ENCODE results near the gene RIN2.

Gene RIN2

DNA sequence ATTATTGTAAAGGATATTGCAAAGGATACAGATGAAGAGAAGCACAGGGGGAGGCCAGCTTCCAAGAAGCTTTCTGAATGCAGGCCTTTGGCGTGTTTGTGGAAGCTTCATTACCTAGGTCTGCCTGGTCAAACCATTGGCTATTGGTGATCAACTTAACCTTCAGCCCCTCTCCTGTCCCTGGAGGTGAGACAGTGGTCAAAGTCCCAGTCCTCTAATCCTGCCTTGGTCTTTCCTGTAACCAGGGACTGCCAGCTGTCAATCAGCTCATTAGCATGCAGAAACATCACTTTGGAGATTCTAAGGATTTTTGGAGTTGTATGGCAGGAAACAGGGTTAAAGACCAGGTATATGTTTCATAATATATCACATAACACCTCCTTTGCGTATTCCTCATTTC is 13.0 kb downstream of the RIN2 start:
- Histone ChIP-seq H3K27me3 (no peaks in the 10 kb centered on the region), H3K36me3 (no peaks in the 10 kb centered on the region), H3K27ac (no peak overlapping the region), H3K4me3 (ENCODE audit: low read depth in 1 of 2, low read length in 1 of 2) (no peak overlapping the region), H3K9me3 (no peaks in the 10 kb centered on the region), H3K4me1 (ENCODE audit: control insufficient read depth in 1 of 2, insufficient read depth in 1 of 2, low read depth in 1 of 2, low read length in 1 of 2) (no peaks in the 10 kb centered on the region)
- TF ChIP-seq, protein P1, sequence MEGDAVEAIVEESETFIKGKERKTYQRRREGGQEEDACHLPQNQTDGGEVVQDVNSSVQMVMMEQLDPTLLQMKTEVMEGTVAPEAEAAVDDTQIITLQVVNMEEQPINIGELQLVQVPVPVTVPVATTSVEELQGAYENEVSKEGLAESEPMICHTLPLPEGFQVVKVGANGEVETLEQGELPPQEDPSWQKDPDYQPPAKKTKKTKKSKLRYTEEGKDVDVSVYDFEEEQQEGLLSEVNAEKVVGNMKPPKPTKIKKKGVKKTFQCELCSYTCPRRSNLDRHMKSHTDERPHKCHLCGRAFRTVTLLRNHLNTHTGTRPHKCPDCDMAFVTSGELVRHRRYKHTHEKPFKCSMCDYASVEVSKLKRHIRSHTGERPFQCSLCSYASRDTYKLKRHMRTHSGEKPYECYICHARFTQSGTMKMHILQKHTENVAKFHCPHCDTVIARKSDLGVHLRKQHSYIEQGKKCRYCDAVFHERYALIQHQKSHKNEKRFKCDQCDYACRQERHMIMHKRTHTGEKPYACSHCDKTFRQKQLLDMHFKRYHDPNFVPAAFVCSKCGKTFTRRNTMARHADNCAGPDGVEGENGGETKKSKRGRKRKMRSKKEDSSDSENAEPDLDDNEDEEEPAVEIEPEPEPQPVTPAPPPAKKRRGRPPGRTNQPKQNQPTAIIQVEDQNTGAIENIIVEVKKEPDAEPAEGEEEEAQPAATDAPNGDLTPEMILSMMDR (IDR thresholded peaks at IDR 0.05): no peak

DNA sequence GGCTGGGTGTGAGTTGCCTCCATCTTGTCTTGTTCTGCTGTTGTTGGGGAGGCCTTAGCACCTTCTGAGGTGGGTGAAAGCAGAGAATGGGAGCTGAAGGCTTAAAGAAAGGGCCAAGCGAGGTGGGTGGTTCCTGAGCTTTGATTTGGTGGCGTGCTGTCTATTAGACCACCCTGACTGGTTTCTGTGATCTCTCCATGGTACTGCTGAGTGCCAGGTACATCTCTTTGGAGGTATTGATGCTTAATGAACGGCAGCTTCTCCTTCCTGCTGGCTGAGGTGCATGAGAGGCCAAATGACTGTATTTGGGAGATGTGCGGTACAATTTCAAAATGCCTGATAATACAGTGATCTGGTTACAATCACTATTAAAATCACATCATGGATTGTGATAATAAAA is 15.4 kb downstream of the RIN2 start:
- H3K36me3 ChIP-seq: no peaks in the 10 kb centered on the region
- no peak overlapping the region for H3K27ac ChIP-seq
- H3K4me1 ChIP-seq (ENCODE audit: control insufficient read depth in 1 of 2, insufficient read depth in 1 of 2, low read depth in 1 of 2, low read length in 1 of 2): no peaks in the 10 kb centered on the region
- H3K27me3 ChIP-seq: no peaks in the 10 kb centered on the region
- no peaks in the 10 kb centered on the region for H3K9me3 ChIP-seq
- no peak overlapping the region for H3K4me3 ChIP-seq (ENCODE audit: low read depth in 1 of 2, low read length in 1 of 2)
- TF ChIP-seq, protein P1 (IDR thresholded peaks at IDR 0.05): no peak

DNA sequence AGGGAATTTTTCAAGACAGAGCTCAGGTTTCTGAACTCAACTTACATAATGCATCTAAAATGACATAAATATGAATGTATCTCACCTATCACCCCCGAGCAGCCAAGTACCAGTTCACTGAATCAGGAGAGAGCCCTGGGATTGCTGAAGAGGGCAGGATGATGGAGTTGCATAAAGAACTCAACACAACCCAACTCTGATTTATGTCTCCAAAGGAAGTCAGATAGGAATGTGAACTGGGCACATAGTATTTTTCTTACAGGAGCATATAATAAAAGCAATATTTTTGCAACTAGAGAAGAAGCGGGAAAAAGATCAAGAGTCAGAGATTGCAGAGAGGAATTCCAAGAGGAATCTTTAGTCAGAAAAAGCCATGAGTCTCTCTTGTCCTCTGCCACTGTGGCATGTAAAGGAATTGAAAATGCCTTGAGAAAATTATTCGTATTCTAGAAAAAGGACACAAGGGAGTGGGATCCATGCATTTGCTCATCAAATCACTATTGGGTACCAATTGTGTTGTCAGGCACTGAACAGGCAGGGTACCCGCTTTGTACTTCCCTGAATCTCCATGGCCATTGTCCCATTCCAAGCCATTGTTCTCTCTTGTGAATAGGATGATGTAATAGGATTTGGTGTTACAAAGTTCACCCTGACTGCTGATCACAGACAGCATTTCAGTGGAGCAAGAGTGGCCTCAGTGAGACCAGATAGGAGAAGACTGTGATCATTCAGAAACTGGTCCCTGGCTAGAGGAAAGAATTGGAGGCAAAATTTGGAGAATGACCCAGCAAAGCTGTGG is 16.3 kb downstream of the RIN2 start:
- Histone ChIP-seq H3K36me3 (no peaks in the 10 kb centered on the region), H3K4me3 (ENCODE audit: low read depth in 1 of 2, low read length in 1 of 2) (no peak overlapping the region), H3K27me3 (no peaks in the 10 kb centered on the region), H3K9me3 (no peaks in the 10 kb centered on the region), H3K4me1 (ENCODE audit: control insufficient read depth in 1 of 2, insufficient read depth in 1 of 2, low read depth in 1 of 2, low read length in 1 of 2) (no peaks in the 10 kb centered on the region), H3K27ac (no peak overlapping the region)
- TF ChIP-seq, protein P1 (IDR thresholded peaks at IDR 0.05): no peak

DNA sequence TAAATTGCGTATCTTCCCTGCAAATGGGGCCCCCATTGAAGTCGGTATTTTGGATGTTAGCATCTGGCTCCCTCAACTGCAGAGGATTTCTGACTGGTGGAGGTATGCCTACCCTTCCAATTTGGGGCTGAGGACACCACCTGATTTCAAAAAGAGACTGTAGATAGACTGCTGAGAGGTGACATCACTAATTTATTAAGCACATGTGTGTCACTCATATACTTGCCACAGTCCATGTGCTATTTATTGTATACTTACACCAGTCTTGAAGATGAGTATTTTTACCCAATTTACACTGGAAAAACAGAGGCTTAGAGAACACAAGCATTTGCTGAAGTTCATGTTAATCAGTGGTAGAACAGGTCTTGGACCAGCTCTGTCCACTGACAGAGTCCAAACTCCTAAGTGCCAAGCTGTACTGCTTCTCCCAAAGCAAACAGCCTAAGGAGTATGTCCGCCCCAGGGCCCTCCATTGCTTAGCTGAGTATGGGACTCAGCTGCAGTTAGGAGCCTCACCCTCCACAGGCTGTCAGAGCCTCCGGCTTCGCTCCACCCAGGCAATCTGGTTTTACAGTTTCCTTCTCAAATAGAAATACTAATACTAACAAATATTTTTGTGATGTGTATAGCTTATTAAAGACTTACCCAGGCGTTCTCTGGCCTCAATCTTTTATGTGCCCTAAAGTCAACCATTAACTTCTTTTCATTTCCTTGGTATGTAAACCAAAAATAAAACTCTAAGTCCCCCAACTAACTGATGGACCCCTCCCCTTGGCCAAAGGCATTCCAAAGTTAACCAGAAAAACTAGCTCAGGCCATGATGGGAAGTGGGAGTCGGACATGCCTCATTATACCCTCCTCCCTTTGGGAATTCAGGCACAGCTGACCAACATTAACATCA is 17.5 kb downstream of the RIN2 start:
- Histone ChIP-seq H3K4me1 (ENCODE audit: control insufficient read depth in 1 of 2, insufficient read depth in 1 of 2, low read depth in 1 of 2, low read length in 1 of 2) (no peaks in the 10 kb centered on the region), H3K36me3 (no peaks in the 10 kb centered on the region), H3K4me3 (ENCODE audit: low read depth in 1 of 2, low read length in 1 of 2) (no peak overlapping the region), H3K27me3 (no peaks in the 10 kb centered on the region), H3K9me3 (no peaks in the 10 kb centered on the region), H3K27ac (no peak overlapping the region)
- TF ChIP-seq, protein P1 (IDR thresholded peaks at IDR 0.05): no peak

- H3K9me3 ChIP-seq: no peaks in the 10 kb centered on the region
- no peak overlapping the region for H3K27ac ChIP-seq
- no peak overlapping the region for H3K4me3 ChIP-seq (ENCODE audit: low read depth in 1 of 2, low read length in 1 of 2)
- no peaks in the 10 kb centered on the region for H3K4me1 ChIP-seq (ENCODE audit: control insufficient read depth in 1 of 2, insufficient read depth in 1 of 2, low read depth in 1 of 2, low read length in 1 of 2)
- H3K27me3 ChIP-seq: no peaks in the 10 kb centered on the region
- TF ChIP-seq, protein P1 (IDR thresholded peaks at IDR 0.05): no peak
- no peaks in the 10 kb centered on the region for H3K36me3 ChIP-seq
Observed at GRCh38 chr20:19777315-19777714, 19.3 kb downstream of the RIN2 start.
